Spleen (tissue), 11 donors: Measurements from ENCODE around the gene LRRC8E. TPM values are rescaled to one million over a fixed set of nuclear protein-coding genes. Genes with fewer than 3 reads are reported as not detected.

ENCODE experiments used
- DNase-seq: peaks from one replicate; pipeline ENCODE4 v3.0.0-alpha.2; 2020
- H3K27ac ChIP-seq, 8 donors: fragments of 200-600 bp; sonication (generic) in 7 of 8; 1 replicate in 4 of 8; 2 replicates in 4 of 8; pipeline versions ENCODE4 v1.5.0 to v1.8.0; 2016 to 2021; ENCODE audit warnings: inconsistent platforms in 4 of 8, mild to moderate bottlenecking in 4 of 8, moderate library complexity in 1 of 8
- H3K27me3 ChIP-seq, 7 donors: fragments of 200-600 bp; sonication (generic) in 6 of 7; replicated peaks in 1 of 7; 1 replicate in 4 of 7; 2 replicates in 3 of 7; pipeline versions ENCODE4 v1.5.0 to v1.8.0; 2016 to 2021; ENCODE audit warnings: inconsistent platforms in 3 of 7, mild to moderate bottlenecking in 1 of 7
- H3K36me3 ChIP-seq, 6 donors: fragments of 200-600 bp; sonication (generic) in 5 of 6; 1 replicate in 4 of 6; 2 replicates in 2 of 6; pipeline versions ENCODE4 v1.5.0 to v1.8.0; 2016 to 2021; ENCODE audit warnings: inconsistent platforms in 2 of 6
- H3K4me1 ChIP-seq, 6 donors: fragments of 200-600 bp; sonication (generic) in 5 of 6; 1 replicate in 3 of 6; 2 replicates in 3 of 6; pipeline versions ENCODE4 v1.5.0 to v1.8.0; 2016 to 2021; ENCODE audit warnings: inconsistent platforms in 3 of 6
- H3K4me3 ChIP-seq, 8 donors: fragments of 200-600 bp; sonication (generic) in 7 of 8; 1 replicate in 4 of 8; 2 replicates in 4 of 8; pipeline versions ENCODE4 v1.5.0 to v1.8.0; 2016 to 2021; ENCODE audit warnings: inconsistent platforms in 4 of 8, mild to moderate bottlenecking in 4 of 8, moderate library complexity in 2 of 8
- H3K9me3 ChIP-seq, 8 donors: fragments of 200-600 bp; sonication (generic) in 7 of 8; 1 replicate in 4 of 8; 2 replicates in 4 of 8; pipeline versions ENCODE4 v1.5.0 to v1.8.0; 2016 to 2021; ENCODE audit warnings: inconsistent platforms in 4 of 8
- CTCF ChIP-seq, 11 experiments: fragments of 200-600 bp in 7 of 11; fragments of 450-650 bp in 4 of 11; sonication (generic) in 4 of 11; IDR thresholded peaks in 8 of 11; conservative IDR thresholded peaks in 3 of 11; 1 replicate in 7 of 11; 2 replicates in 4 of 11; pipeline versions ENCODE4 v1.4.0 to v1.8.0; 2016 to 2021; ENCODE audit warnings: antibody characterized with exemption in 11 of 11, inconsistent platforms in 4 of 11, mild to moderate bottlenecking in 1 of 11
- POLR2A ChIP-seq, 3 donors: fragments of 450-650 bp; IDR thresholded peaks; one replicate each; pipeline ENCODE4 v1.5.1; 2017; ENCODE audit warnings: antibody characterized with exemption in 3 of 3, mild to moderate bottlenecking in 1 of 3
- POLR2AphosphoS5 ChIP-seq, 3 donors: sonication (generic); formaldehyde crosslinking; IDR thresholded peaks; one replicate each; pipeline ENCODE4 v1.5.1; 2017; ENCODE audit warnings: antibody characterized with exemption in 3 of 3
- WGBS, 5 donors: extraction: QIAGEN DNeasy Blood & Tissue Kit in 3 of 5; methylation state at CpG; one replicate each; pipeline versions ENCODE4 v1.1.5 to v1.1.7; 2013 to 2018; 5-methylcytosine and 5-hydroxymethylcytosine counted together
- intact Hi-C: fragments of 100-400 bp; cut with DNase I; formaldehyde crosslinking; loops from one replicate; pipeline ENCODE4 v1.15.0; 2023; ENCODE audit warnings: low total_unique reads
- polyA plus RNA-seq, 3 donors: library from polyadenylated mRNA; stranded (reverse); fragments of 200-250 nt; gene quantifications; one replicate each; pipeline ENCODE4 v1.2.1, GENCODE V29; 2013
- total RNA-seq, 7 donors: library from RNA; depleted of rRNA in 3 of 7; stranded (reverse); fragments of >200 nt in 3 of 7; fragmentation: NEBNext Ultra II Directional in 4 of 7; extraction: Animal tissue kit (Norgen Biotek cat#: 25700) in 4 of 7; gene quantifications; one replicate each; pipeline versions ENCODE4 v1.1.0 to v1.2.1, GENCODE V29; 2016 to 2021
- donor health status: healthy with polysubstance abuse.
- donor health status: DM: no; HTN: no; CAD: no; lungs with moderate emphysema.
- donor health status: DM: no; HTN: no; CAD: no.
- donor health status: Bipolar disorder and iron deficiency.
- donor health status: healthy.
- donor health status: DM: no; HTN: no; CAD: no.
- donor health status: DM: yes; HTN: yes; CAD: no.

The LRRC8E gene
- total and polyA plus RNA-seq, 10 donors, result 0.08 to 0.37 TPM; not detected in 8

GRCh38 chr19:7925171-7925851 lies 37.0 kb downstream of the LRRC8E start:
- peak overlapping the region; percentile 14 to 75 (median 43) for H3K4me3 ChIP-seq

GRCh38 chr19:7926021-7926726 lies 37.9 kb downstream of the LRRC8E start, which contains the start of gene CTXN1:
CTXN1 (minus strand) TSS chr19:7926135; CDS start chr19:7925538, 597 bp downstream.
- H3K9me3 ChIP-seq, result no peaks in the 10 kb centered on the region
- peak within 1 kb of the TSS; percentile 14 to 75 (median 43) for H3K4me3 ChIP-seq
- 15 to 34% (median 26%) methylated on average over 30 to 65 of the region's 65 CpGs for WGBS, 5 donors
- H3K36me3 ChIP-seq, result peaks cover 3 to 48% (median 19%) of the 10 kb centered on the region in 6 donors
- H3K27ac ChIP-seq, result peak within 1 kb of the TSS in 5 of 8 donors; percentile 27 to 83 (median 48)
- intact Hi-C loops, result no loop called here
- H3K4me1 ChIP-seq, result peaks cover 21 to 93% (median 64%) of the 10 kb centered on the region in 6 donors
- H3K27me3 ChIP-seq, result peaks cover 0 to 14% (median 0%) of the 10 kb centered on the region in 7 donors
- peak; percentile 93 for DNase-seq
- TF ChIP-seq POLR2A (IDR thresholded peaks at IDR 0.05) (no peak), POLR2AphosphoS5 (IDR thresholded peaks at IDR 0.05) (peak in 2 of 3 donors; percentile 58 to 65)

More at GRCh38 chr19:7925171-7925851, 37.0 kb downstream of the LRRC8E start:
- H3K27ac ChIP-seq, result peak overlapping the region in 1 of 8 donors; percentile 7
- peaks cover 3 to 40% (median 11%) of the 10 kb centered on the region in 6 donors for H3K36me3 ChIP-seq
- H3K27me3 ChIP-seq, result peaks cover 0 to 14% (median 0%) of the 10 kb centered on the region in 7 donors
- peaks cover 22 to 88% (median 61%) of the 10 kb centered on the region in 6 donors for H3K4me1 ChIP-seq
- intact Hi-C loops, result no loop called here
- peak; percentile 92 for DNase-seq
- TF ChIP-seq POLR2A (IDR thresholded peaks at IDR 0.05) (no peak), CTCF (IDR thresholded peaks at IDR 0.05 in 8 of 11, conservative IDR thresholded peaks at IDR 0.05 in 3 of 11) (peak; percentile 46 to 93 (median 89)), POLR2AphosphoS5 (IDR thresholded peaks at IDR 0.05) (peak; percentile 12 to 58 (median 23))
- WGBS, 5 donors, result 0 to 5% (median 1%) methylated on average over 4 to 98 of the region's 98 CpGs
- no peaks in the 10 kb centered on the region for H3K9me3 ChIP-seq

GRCh38 chr19:7926727-7927604 lies 38.7 kb downstream of the LRRC8E start:
- peak; percentile 81 for DNase-seq
- H3K27me3 ChIP-seq, result peaks cover 0 to 14% (median 0%) of the 10 kb centered on the region in 7 donors
- no peaks in the 10 kb centered on the region for H3K9me3 ChIP-seq
- WGBS, 5 donors, result 63 to 89% (median 83%) methylated on average over 8 to 32 of the region's 32 CpGs
- H3K4me1 ChIP-seq, result peaks cover 13 to 93% (median 61%) of the 10 kb centered on the region in 6 donors
- peak overlapping the region in 3 of 8 donors; percentile 47 to 75 (median 52) for H3K4me3 ChIP-seq
- H3K27ac ChIP-seq, result peak overlapping the region in 3 of 8 donors; percentile 79 to 84 (median 83)
- TF ChIP-seq CTCF (IDR thresholded peaks at IDR 0.05 in 8 of 11, conservative IDR thresholded peaks at IDR 0.05 in 3 of 11) (no peak), POLR2A (IDR thresholded peaks at IDR 0.05) (no peak), POLR2AphosphoS5 (IDR thresholded peaks at IDR 0.05) (peak in 2 of 3 donors; percentile 2 to 53)
- intact Hi-C loops, result no loop called here
- peaks cover 7 to 52% (median 27%) of the 10 kb centered on the region in 6 donors for H3K36me3 ChIP-seq
